Mesothelial cell of epicardium (in vitro differentiated cells): ENCODE data around the gene SLC25A12. TPM values are rescaled to one million over a fixed set of nuclear protein-coding genes. Genes with fewer than 3 reads are reported as not detected.
A peak's percentile ranks its signal among the peaks of the same experiment; 100 is the strongest.

Experiments
- DNase-seq, 2 experiments: peaks; one replicate each; pipeline ENCODE4 v3.0.0; 2021; ENCODE audit warnings: low spot score in 2 of 2; ENCODE audit not compliant: unreplicated experiment in 2 of 2
- H3K27ac Mint-ChIP-seq: 2 replicates; pipeline ENCODE4 v1.8.0; 2021; ENCODE audit warnings: mixed read lengths
- H3K27me3 Mint-ChIP-seq: 2 replicates; pipeline ENCODE4 v1.8.0; 2021; ENCODE audit warnings: low read depth, mixed read lengths
- H3K36me3 Mint-ChIP-seq: 2 replicates; pipeline ENCODE4 v1.8.0; 2021; ENCODE audit warnings: mixed read lengths
- H3K4me1 Mint-ChIP-seq: 2 replicates; pipeline ENCODE4 v1.8.0; 2021; ENCODE audit warnings: mixed read lengths
- H3K4me3 Mint-ChIP-seq: 2 replicates; pipeline ENCODE4 v1.8.0; 2021; ENCODE audit warnings: mild to moderate bottlenecking, moderate library complexity, mixed read lengths
- H3K9me3 Mint-ChIP-seq: 2 replicates; pipeline ENCODE4 v1.8.0; 2021; ENCODE audit warnings: mixed read lengths
- CTCF ChIP-seq: fragments of 200-600 bp; sonication (generic); IDR thresholded peaks from one replicate; pipeline ENCODE4 v1.5.0; 2021; ENCODE audit warnings: antibody characterized with exemption; ENCODE audit not compliant: unreplicated experiment
- total RNA-seq: library from RNA; stranded (reverse); gene quantifications from 3 replicates; pipeline ENCODE4 v1.2.1, GENCODE V29; 2021

SLC25A12 gene
- total RNA-seq, 1 donor from 2014 or later, result 25.4 TPM

- TF ChIP-seq CTCF, result no peak
- peaks cover 20% of the 10 kb centered on the region for H3K36me3 Mint-ChIP-seq
- H3K4me1 Mint-ChIP-seq, result peaks cover 8% of the 10 kb centered on the region
- H3K4me3 Mint-ChIP-seq, result no peak overlapping the region
- no peak for DNase-seq
- no peaks in the 10 kb centered on the region for H3K27me3 Mint-ChIP-seq
- H3K27ac Mint-ChIP-seq, result no peak overlapping the region
- H3K9me3 Mint-ChIP-seq, result no peaks in the 10 kb centered on the region
Observed at GRCh38 chr2:171855401-171855800, 38.6 kb downstream of the SLC25A12 start.

GRCh38 chr2:171852366-171852888, 41.6 kb downstream of the SLC25A12 start:
- Mint-ChIP-seq H3K27me3 (no peaks in the 10 kb centered on the region), H3K36me3 (peaks cover 17% of the 10 kb centered on the region), H3K9me3 (no peaks in the 10 kb centered on the region), H3K4me3 (no peak overlapping the region), H3K4me1 (peaks cover 8% of the 10 kb centered on the region), H3K27ac (peak overlapping the region; percentile 52)
- TF ChIP-seq CTCF, result no peak
- DNase-seq, result no peak

- Mint-ChIP-seq H3K4me1 (peaks cover 4% of the 10 kb centered on the region), H3K27me3 (no peaks in the 10 kb centered on the region), H3K4me3 (no peak overlapping the region), H3K36me3 (peaks cover 4% of the 10 kb centered on the region), H3K9me3 (no peaks in the 10 kb centered on the region), H3K27ac (no peak overlapping the region)
- no peak for DNase-seq
- TF ChIP-seq CTCF, result no peak
Observed at GRCh38 chr2:171847627-171848026, 46.4 kb downstream of the SLC25A12 start.

GRCh38 chr2:171846894-171847293, 47.1 kb downstream of the SLC25A12 start:
- H3K4me1 Mint-ChIP-seq, result no peaks in the 10 kb centered on the region
- H3K4me3 Mint-ChIP-seq, result no peak overlapping the region
- DNase-seq, result no peak
- no peaks in the 10 kb centered on the region for H3K27me3 Mint-ChIP-seq
- H3K36me3 Mint-ChIP-seq, result peaks cover 4% of the 10 kb centered on the region
- TF ChIP-seq CTCF, result no peak
- no peaks in the 10 kb centered on the region for H3K9me3 Mint-ChIP-seq
- no peak overlapping the region for H3K27ac Mint-ChIP-seq

GRCh38 chr2:171841996-171842395, 52.0 kb downstream of the SLC25A12 start:
- Mint-ChIP-seq H3K27me3 (no peaks in the 10 kb centered on the region), H3K4me3 (no peak overlapping the region), H3K27ac (no peak overlapping the region), H3K4me1 (peaks cover 7% of the 10 kb centered on the region), H3K9me3 (no peaks in the 10 kb centered on the region), H3K36me3 (peaks cover 18% of the 10 kb centered on the region)
- TF ChIP-seq CTCF, result no peak
- no peak for DNase-seq

- no peak overlapping the region for H3K27ac Mint-ChIP-seq
- peaks cover 52% of the 10 kb centered on the region for H3K36me3 Mint-ChIP-seq
- H3K27me3 Mint-ChIP-seq, result no peaks in the 10 kb centered on the region
- no peak overlapping the region for H3K4me3 Mint-ChIP-seq
- DNase-seq, result no peak
- no peak for TF ChIP-seq CTCF
- peaks cover 17% of the 10 kb centered on the region for H3K9me3 Mint-ChIP-seq
- H3K4me1 Mint-ChIP-seq, result peaks cover 11% of the 10 kb centered on the region
Observed at GRCh38 chr2:171837736-171838135, 56.3 kb downstream of the SLC25A12 start.
